Nephron progenitor cell (in vitro differentiated cells): ENCODE data around the gene TPBG.

ENCODE experiments used
- DNase-seq: peaks from one replicate; pipeline ENCODE4 v3.0.0; 2021
- H3K27ac Mint-ChIP-seq: 2 replicates; pipeline ENCODE4 v1.8.0; 2021; ENCODE audit warnings: mild to moderate bottlenecking, moderate library complexity, mixed read lengths
- H3K27me3 Mint-ChIP-seq: 2 replicates; pipeline ENCODE4 v1.8.0; 2021; ENCODE audit warnings: mild to moderate bottlenecking, low read depth, mixed read lengths; ENCODE audit not compliant: poor library complexity
- H3K36me3 Mint-ChIP-seq: 2 replicates; pipeline ENCODE4 v1.8.0; 2021; ENCODE audit warnings: low read depth, mixed read lengths
- H3K4me1 Mint-ChIP-seq: 2 replicates; pipeline ENCODE4 v1.8.0; 2021; ENCODE audit warnings: mixed read lengths
- H3K4me3 Mint-ChIP-seq: 2 replicates; pipeline ENCODE4 v1.8.0; 2021; ENCODE audit warnings: mild to moderate bottlenecking, moderate library complexity, mixed read lengths
- H3K9me3 Mint-ChIP-seq: 2 replicates; pipeline ENCODE4 v1.8.0; 2021; ENCODE audit warnings: mild to moderate bottlenecking, moderate library complexity, mixed read lengths
- CTCF ChIP-seq: fragments of 200-600 bp; sonication (generic); IDR thresholded peaks from 2 replicates; pipeline ENCODE4 v1.5.0; 2021; ENCODE audit warnings: antibody characterized with exemption

The TPBG gene

GRCh38 chr6:82363428-82364086, at the start of gene TPBG:
Gene TPBG, plus strand, starts transcription at chr6:82363817. Its CDS starts 1,145 bp downstream, at chr6:82364962.
- peak; percentile 85 for DNase-seq
- Mint-ChIP-seq H3K4me1 (peaks cover 38% of the 10 kb centered on the region), H3K36me3 (peaks cover 4% of the 10 kb centered on the region), H3K4me3 (peak within 1 kb of the TSS; percentile 95), H3K27ac (peak within 1 kb of the TSS; percentile 98), H3K9me3 (no peaks in the 10 kb centered on the region), H3K27me3 (peaks cover 10% of the 10 kb centered on the region)
- peak; percentile 19 for TF ChIP-seq CTCF

- no peak for DNase-seq
- Mint-ChIP-seq H3K4me3 (no peak overlapping the region), H3K4me1 (peaks cover 7% of the 10 kb centered on the region), H3K27me3 (peaks cover 11% of the 10 kb centered on the region), H3K27ac (no peak overlapping the region), H3K36me3 (no peaks in the 10 kb centered on the region), H3K9me3 (peaks cover 5% of the 10 kb centered on the region)
- no peak for TF ChIP-seq CTCF
Measured at GRCh38 chr6:82322386-82322785, 41.2 kb upstream of the TPBG start.

- Mint-ChIP-seq H3K27me3 (peaks cover 2% of the 10 kb centered on the region), H3K36me3 (no peaks in the 10 kb centered on the region), H3K4me1 (peaks cover 11% of the 10 kb centered on the region), H3K27ac (no peak overlapping the region), H3K4me3 (no peak overlapping the region), H3K9me3 (no peaks in the 10 kb centered on the region)
- no peak for TF ChIP-seq CTCF
- DNase-seq = no peak
Measured at GRCh38 chr6:82329766-82330165, 33.9 kb upstream of the TPBG start.

GRCh38 chr6:82330171-82330804, 33.3 kb upstream of the TPBG start:
- Mint-ChIP-seq H3K36me3 (no peaks in the 10 kb centered on the region), H3K4me3 (no peak overlapping the region)

GRCh38 chr6:82331031-82331773, 32.4 kb upstream of the TPBG start:
- no peak for DNase-seq
- H3K4me3 Mint-ChIP-seq = no peak overlapping the region
- H3K9me3 Mint-ChIP-seq = no peaks in the 10 kb centered on the region
- no peak for TF ChIP-seq CTCF
- no peak overlapping the region for H3K27ac Mint-ChIP-seq
- H3K27me3 Mint-ChIP-seq = peaks cover 2% of the 10 kb centered on the region
- H3K4me1 Mint-ChIP-seq = peaks cover 4% of the 10 kb centered on the region
- no peaks in the 10 kb centered on the region for H3K36me3 Mint-ChIP-seq

More at GRCh38 chr6:82330171-82330804, 33.3 kb upstream of the TPBG start:
- Mint-ChIP-seq H3K27me3 (peaks cover 2% of the 10 kb centered on the region), H3K4me1 (peaks cover 11% of the 10 kb centered on the region), H3K27ac (no peak overlapping the region), H3K9me3 (no peaks in the 10 kb centered on the region)
- DNase-seq = no peak
- no peak for TF ChIP-seq CTCF
